ENCODE data around the gene FITM1.
A peak's percentile ranks its signal among the peaks of the same experiment; 100 is the strongest.

The FITM1 gene

GRCh38 chr14:24130380-24130716 is at the start of gene FITM1:
Gene FITM1, plus strand, starts transcription at chr14:24130659. Its CDS starts 905 bp downstream, at chr14:24131564.
- no peak for TF ChIP-seq CTCF (IDR thresholded peaks at IDR 0.05; ENCODE audit: low read depth, low read length)
- in situ Hi-C loops (cut with HindIII; ENCODE audit: low sequenced_read_pairs) = no loop called here
- DNase-seq (ENCODE audit: low read depth, low spot score) = no peak
- no peak within 1 kb of the TSS for H3K4me3 ChIP-seq (ENCODE audit: low read depth, low read length)

GRCh38 chr14:24080888-24081738 is 49.3 kb upstream of the FITM1 start:
- peak overlapping the region; percentile 45 for H3K4me3 ChIP-seq (ENCODE audit: low read depth, low read length)
- TF ChIP-seq CTCF (IDR thresholded peaks at IDR 0.05; ENCODE audit: low read depth, low read length) = no peak
- in situ Hi-C loops (cut with HindIII; ENCODE audit: low sequenced_read_pairs) = no loop called here
- peak; percentile 6 for DNase-seq (ENCODE audit: low read depth, low spot score)

- in situ Hi-C loops (cut with HindIII; ENCODE audit: low sequenced_read_pairs) = no loop called here
- DNase-seq (ENCODE audit: low read depth, low spot score) = no peak
- no peak for TF ChIP-seq CTCF (IDR thresholded peaks at IDR 0.05; ENCODE audit: low read depth, low read length)
- no peak overlapping the region for H3K4me3 ChIP-seq (ENCODE audit: low read depth, low read length)
These were observed 48.7 kb upstream of the FITM1 start for GRCh38 chr14:24081739-24082211.

GRCh38 chr14:24082411-24083080 is 47.9 kb upstream of the FITM1 start:
- in situ Hi-C loops (cut with HindIII; ENCODE audit: low sequenced_read_pairs) = no loop called here
- H3K4me3 ChIP-seq (ENCODE audit: low read depth, low read length) = no peak overlapping the region
- TF ChIP-seq CTCF (IDR thresholded peaks at IDR 0.05; ENCODE audit: low read depth, low read length) = no peak
- DNase-seq (ENCODE audit: low read depth, low spot score) = no peak

- TF ChIP-seq CTCF (IDR thresholded peaks at IDR 0.05; ENCODE audit: low read depth, low read length) = no peak
- H3K4me3 ChIP-seq (ENCODE audit: low read depth, low read length) = no peak overlapping the region
- no peak for DNase-seq (ENCODE audit: low read depth, low spot score)
- in situ Hi-C loops (cut with HindIII; ENCODE audit: low sequenced_read_pairs) = no loop called here
These were observed 47.0 kb upstream of the FITM1 start for GRCh38 chr14:24083462-24083861.

GRCh38 chr14:24084440-24084839 is 46.0 kb upstream of the FITM1 start:
- no peak overlapping the region for H3K4me3 ChIP-seq (ENCODE audit: low read depth, low read length)
- no peak for DNase-seq (ENCODE audit: low read depth, low spot score)
- no peak for TF ChIP-seq CTCF (IDR thresholded peaks at IDR 0.05; ENCODE audit: low read depth, low read length)
- in situ Hi-C loops (cut with HindIII; ENCODE audit: low sequenced_read_pairs) = no loop called here

Data from astrocyte of the spinal cord (primary cell).